ENCODE measurements around the gene TMCO2.

DNA sequence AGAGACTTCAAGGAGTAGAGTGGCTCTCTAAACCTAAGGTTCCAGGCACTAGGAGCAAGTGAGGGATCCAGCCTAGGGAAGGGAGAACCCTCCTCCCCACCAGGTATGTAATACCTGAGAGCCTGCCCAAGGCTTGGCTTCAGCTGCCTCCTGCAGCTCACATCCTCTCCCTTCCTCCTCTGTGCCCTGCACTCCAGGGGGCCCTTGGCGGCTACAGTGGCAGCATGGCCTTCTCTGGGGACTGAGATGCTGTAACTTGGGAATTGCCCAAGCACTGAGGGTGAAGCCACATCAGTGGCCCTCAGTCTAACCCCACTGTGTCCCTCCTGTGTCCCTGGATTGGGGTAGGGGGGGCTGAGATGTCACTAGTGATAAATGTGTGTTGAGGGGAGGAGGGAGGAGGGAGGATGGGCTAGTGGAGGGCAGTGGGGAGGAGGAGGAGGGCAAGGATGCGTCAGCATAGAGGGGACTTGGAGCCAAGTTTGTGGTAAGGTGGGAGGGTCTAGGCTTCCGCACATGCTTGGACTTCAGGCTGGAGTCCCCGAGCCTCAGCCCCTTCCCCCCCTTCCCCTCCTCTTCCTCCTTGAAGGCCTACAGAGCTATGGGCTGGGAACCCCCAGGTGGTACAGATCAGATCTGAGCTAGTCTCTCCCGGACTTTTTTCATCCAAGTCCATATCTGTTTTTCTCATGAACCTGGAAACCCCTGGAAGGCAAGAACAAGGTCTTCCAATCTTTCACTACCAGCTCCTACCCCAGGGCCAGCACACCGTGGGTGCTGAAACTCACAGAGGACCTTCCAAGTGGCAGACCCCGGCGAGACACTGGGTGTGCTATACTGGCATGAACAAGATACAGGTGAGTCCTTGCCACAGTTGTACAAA is 51.9 kb downstream of the TMCO2 start:
- no peak for TF ChIP-seq POLR2AphosphoS5 (IDR thresholded peaks at IDR 0.05)
- TF ChIP-seq, protein P1, sequence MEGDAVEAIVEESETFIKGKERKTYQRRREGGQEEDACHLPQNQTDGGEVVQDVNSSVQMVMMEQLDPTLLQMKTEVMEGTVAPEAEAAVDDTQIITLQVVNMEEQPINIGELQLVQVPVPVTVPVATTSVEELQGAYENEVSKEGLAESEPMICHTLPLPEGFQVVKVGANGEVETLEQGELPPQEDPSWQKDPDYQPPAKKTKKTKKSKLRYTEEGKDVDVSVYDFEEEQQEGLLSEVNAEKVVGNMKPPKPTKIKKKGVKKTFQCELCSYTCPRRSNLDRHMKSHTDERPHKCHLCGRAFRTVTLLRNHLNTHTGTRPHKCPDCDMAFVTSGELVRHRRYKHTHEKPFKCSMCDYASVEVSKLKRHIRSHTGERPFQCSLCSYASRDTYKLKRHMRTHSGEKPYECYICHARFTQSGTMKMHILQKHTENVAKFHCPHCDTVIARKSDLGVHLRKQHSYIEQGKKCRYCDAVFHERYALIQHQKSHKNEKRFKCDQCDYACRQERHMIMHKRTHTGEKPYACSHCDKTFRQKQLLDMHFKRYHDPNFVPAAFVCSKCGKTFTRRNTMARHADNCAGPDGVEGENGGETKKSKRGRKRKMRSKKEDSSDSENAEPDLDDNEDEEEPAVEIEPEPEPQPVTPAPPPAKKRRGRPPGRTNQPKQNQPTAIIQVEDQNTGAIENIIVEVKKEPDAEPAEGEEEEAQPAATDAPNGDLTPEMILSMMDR (IDR thresholded peaks at IDR 0.05 in 8 of 11, conservative IDR thresholded peaks at IDR 0.05 in 3 of 11): no peak
